ENCODE measurements around the gene DCDC1. TPM values are rescaled to one million over a fixed set of nuclear protein-coding genes. Genes with fewer than 3 reads are reported as not detected.

Gene DCDC1
- total RNA-seq, 2 experiments from 2014 or later: 0.21 to 0.27 TPM

- POLR2A ChIA-PET: no interaction called here
Measured at GRCh38 chr11:31243706-31244105, 125.8 kb downstream of the DCDC1 start.

DNA sequence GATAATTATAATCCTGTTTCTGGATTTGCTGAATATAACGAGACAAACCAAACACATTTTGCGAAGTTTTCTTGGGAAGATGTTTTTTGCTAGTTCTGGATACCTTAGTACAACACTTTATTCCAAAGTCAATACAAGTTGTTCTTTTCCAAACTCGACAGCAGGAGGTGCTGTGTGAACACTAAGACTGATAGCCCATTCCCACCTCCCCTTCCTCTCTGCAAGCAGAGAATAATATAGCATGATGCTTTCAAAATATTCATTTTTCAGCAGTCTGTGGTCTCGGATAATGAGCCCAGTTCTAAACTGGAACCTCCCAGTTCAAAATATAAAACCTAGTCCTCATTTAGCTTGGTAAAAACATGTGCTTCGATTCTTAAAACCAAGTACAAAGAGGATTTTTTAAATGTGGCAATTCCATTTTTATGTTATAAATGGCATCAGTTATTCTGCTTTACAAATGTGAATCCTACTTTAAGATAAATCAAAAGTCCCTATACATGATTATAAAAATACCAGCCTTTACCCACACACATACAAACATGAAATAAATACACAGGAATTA, 129.1 kb downstream of the DCDC1 start:
- POLR2A ChIA-PET: no interaction called here
- CTCF ChIA-PET: interaction anchor here (1.0 kb wide), 1 partner anchor 129 kb away, joined by 4 read pairs; the partner anchor contains the start of genes DCDC1 and DNAJC24

More at GRCh38 chr11:31243706-31244105, 125.8 kb downstream of the DCDC1 start:
- CTCF ChIA-PET: no interaction called here

GRCh38 chr11:31237819-31238760, 131.4 kb downstream of the DCDC1 start:
- CTCF ChIA-PET: no interaction called here
- POLR2A ChIA-PET: interaction anchor here (0.5 kb wide), 1 partner anchor 964 kb away, joined by 4 read pairs; no protein-coding TSS in a partner anchor

DNA sequence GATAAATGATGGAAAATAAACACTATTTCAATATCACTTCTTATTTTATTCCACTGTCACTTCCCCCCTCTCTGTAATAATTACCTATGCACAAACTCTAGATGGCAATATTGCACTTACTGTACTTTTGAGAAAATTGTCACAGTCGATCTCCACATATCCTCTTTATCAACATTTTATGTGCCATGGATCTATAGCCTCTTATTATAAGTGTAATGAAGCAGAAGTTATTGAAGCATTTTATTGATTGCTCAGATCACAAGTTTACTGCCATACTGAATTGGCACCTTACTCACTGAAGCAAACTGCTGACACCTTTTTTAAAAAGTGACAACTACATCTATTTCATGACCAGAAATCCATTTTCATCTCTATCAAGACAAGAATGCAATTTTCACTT, 133.4 kb downstream of the DCDC1 start:
- CTCF ChIA-PET: no interaction called here
- POLR2A ChIA-PET: no interaction called here

- ChIA-PET POLR2A (no interaction called here), CTCF (no interaction called here)
Measured at GRCh38 chr11:31233425-31233824, 136.1 kb downstream of the DCDC1 start.

GRCh38 chr11:31231601-31232000, 137.9 kb downstream of the DCDC1 start:
- ChIA-PET CTCF (no interaction called here), POLR2A (no interaction called here)

- POLR2A ChIA-PET: no interaction called here
- CTCF ChIA-PET: no interaction called here
Measured at GRCh38 chr11:31218847-31219246, 150.7 kb downstream of the DCDC1 start.

GRCh38 chr11:31214372-31214771, 155.2 kb downstream of the DCDC1 start:
- CTCF ChIA-PET: no interaction called here

DNA sequence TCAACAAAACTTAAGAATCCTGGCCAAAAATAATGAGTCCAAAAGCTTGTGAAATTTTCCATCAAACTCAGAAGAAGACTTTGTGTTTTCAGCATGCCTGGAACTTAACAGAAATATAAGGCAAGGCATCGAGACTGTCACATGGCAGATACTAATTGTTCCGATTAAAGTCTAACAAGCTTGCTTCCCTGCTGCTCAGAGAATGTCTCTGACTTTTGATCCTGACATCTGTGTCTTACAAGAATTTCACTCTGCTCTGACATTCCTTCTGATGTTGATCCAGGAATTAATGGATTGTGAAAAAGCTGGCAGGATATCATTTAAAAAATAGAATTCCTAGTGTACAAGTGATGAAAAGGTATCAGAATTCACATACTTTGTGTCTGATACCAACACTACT, 170.2 kb downstream of the DCDC1 start:
- ChIA-PET POLR2A (no interaction called here), CTCF (no interaction called here)

More at GRCh38 chr11:31214372-31214771, 155.2 kb downstream of the DCDC1 start:
- POLR2A ChIA-PET: no interaction called here

- POLR2A ChIA-PET: no interaction called here
- CTCF ChIA-PET: no interaction called here
Measured at GRCh38 chr11:31173926-31174680, 195.4 kb downstream of the DCDC1 start.

- ChIA-PET CTCF (no interaction called here), POLR2A (no interaction called here)
Measured at GRCh38 chr11:31160504-31161422, 208.8 kb downstream of the DCDC1 start.

DNA sequence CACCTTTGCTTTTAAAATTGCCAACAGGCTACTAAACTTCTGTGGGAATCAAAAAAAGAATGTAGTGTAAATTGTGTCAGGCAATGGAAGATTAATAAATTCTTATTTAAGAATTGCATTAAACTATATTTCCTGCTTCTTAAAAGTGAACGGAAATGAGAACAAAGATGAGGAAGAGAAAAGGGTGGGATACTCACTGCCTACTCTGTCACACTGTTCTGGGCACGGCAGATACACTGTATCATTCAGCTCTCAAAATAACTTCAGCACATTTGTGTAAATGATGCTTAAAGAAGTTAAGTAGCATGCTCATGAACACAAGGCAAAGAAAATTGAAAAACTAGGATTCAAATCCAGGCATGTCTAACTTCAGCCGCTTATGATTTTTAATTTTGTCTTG, 218.7 kb downstream of the DCDC1 start:
- POLR2A ChIA-PET: no interaction called here

GRCh38 chr11:31150011-31150410, 219.5 kb downstream of the DCDC1 start:
- POLR2A ChIA-PET: no interaction called here
- CTCF ChIA-PET: no interaction called here

More for the DNA sequence above, 218.7 kb downstream of the DCDC1 start:
- CTCF ChIA-PET: no interaction called here

GRCh38 chr11:31141789-31142188, 227.8 kb downstream of the DCDC1 start:
- POLR2A ChIA-PET: no interaction called here
- CTCF ChIA-PET: no interaction called here

- POLR2A ChIA-PET: no interaction called here
Measured at GRCh38 chr11:31139479-31139878, 230.1 kb downstream of the DCDC1 start.

GRCh38 chr11:31132531-31133421, 236.8 kb downstream of the DCDC1 start:
- ChIA-PET CTCF (no interaction called here), POLR2A (no interaction called here)

More at GRCh38 chr11:31139479-31139878, 230.1 kb downstream of the DCDC1 start:
- CTCF ChIA-PET: no interaction called here

DNA sequence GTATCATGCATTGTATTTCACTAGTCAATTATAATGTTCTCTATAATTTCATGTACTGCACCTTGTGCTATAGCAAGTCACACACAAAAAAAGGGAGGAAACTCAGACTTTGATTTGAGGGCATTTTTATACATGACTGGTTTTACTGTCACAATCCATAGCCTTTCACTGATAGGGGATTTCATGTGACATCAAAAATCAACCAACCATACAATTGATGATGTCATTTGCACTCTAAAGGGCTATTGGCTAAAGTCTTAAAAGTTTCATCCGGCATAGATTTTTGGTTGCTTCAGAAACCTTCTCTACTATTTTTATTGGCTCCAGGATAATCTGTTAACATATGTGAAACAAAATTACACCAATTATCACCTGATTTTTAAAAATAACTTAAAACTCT, 237.8 kb downstream of the DCDC1 start:
- ChIA-PET POLR2A (no interaction called here), CTCF (no interaction called here)

GRCh38 chr11:31127290-31127689, 242.2 kb downstream of the DCDC1 start:
- ChIA-PET CTCF (no interaction called here), POLR2A (no interaction called here)

GRCh38 chr11:31120428-31120827, 249.1 kb downstream of the DCDC1 start:
- ChIA-PET CTCF (no interaction called here), POLR2A (no interaction called here)

All from activated CD8-positive, alpha-beta memory T cell treated with anti-CD3 and anti-CD28 coated beads for 36 hours (primary cell).